ENCODE measurements around the gene C17orf50. TPM values are rescaled to one million over a fixed set of nuclear protein-coding genes. Genes with fewer than 3 reads are reported as not detected.

The C17orf50 gene
- total RNA-seq, 1 experiment from 2014 or later: not detected

- TF ChIP-seq ZBTB33 (IDR thresholded peaks at IDR 0.05; ENCODE audit: extremely low read depth, insufficient replicate concordance, low read length) (no peak), CBX3 (IDR thresholded peaks at IDR 0.05; ENCODE audit: low read depth) (peak; percentile 74; the same call in 1 of the 2 replicates)
Measured at GRCh38 chr17:35764123-35764991, 3.7 kb downstream of the C17orf50 start (continued).

GRCh38 chr17:35765086-35765710 lies 4.5 kb downstream of the C17orf50 start:
- Histone ChIP-seq H3K4me3 (replicated peaks in 1 of 2; ENCODE audit: low read depth in 1 of 2, low read length in 2 of 2) (no peak overlapping the region), H4K20me1 (ENCODE audit: insufficient read depth) (no peaks in the 10 kb centered on the region), H3K4me1 (ENCODE audit: control insufficient read depth in 1 of 2, insufficient read depth in 2 of 2, low read length in 2 of 2) (peaks cover 5 to 12% of the 10 kb centered on the region in 2 experiments; a peak in 3 of 4 replicates), H3K4me2 (ENCODE audit: low read length) (peak overlapping the region; percentile 72), H3K27me3 (ENCODE audit: insufficient read depth, low read length) (no peaks in the 10 kb centered on the region), H3K9me3 (ENCODE audit: control insufficient read depth in 1 of 2, insufficient read depth in 1 of 2, low read depth in 1 of 2, low read length in 2 of 2) (no peaks in the 10 kb centered on the region), H3K9ac (ENCODE audit: low read length) (no peak overlapping the region), H2AFZ (ENCODE audit: low read depth, low read length, poor library complexity, severe bottlenecking) (no peak overlapping the region), H3K36me3 (ENCODE audit: control insufficient read depth in 1 of 2, insufficient read depth in 2 of 2, low read length in 2 of 2) (no peaks in the 10 kb centered on the region), H3K27ac (ENCODE audit: low read depth, low read length) (no peak overlapping the region), H3K9me2 (ENCODE audit: insufficient read depth) (no peaks in the 10 kb centered on the region), H3K79me2 (ENCODE audit: insufficient read depth, low read length) (no peaks in the 10 kb centered on the region)
- TF ChIP-seq ELF1 (IDR thresholded peaks at IDR 0.05; ENCODE audit: borderline replicate concordance, low read depth) (no peak), ZFX (IDR thresholded peaks at IDR 0.05) (no peak), EGR1 (IDR thresholded peaks at IDR 0.05; ENCODE audit: low read depth) (no peak), POLR2A (IDR thresholded peaks at IDR 0.05; ENCODE audit: borderline replicate concordance, extremely low read depth, insufficient read depth, insufficient read length) (no peak), REST (IDR thresholded peaks at IDR 0.05; ENCODE audit: low read depth) (no peak), CEBPB (IDR thresholded peaks at IDR 0.05; ENCODE audit: low read depth) (no peak), EZH2 (IDR thresholded peaks at IDR 0.05) (no peak), ZBTB33 (IDR thresholded peaks at IDR 0.05; ENCODE audit: extremely low read depth, insufficient replicate concordance, low read length) (no peak), EZH2phosphoT487 (IDR thresholded peaks at IDR 0.05; ENCODE audit: borderline replicate concordance) (no peak), MAX (IDR thresholded peaks at IDR 0.05) (no peak), SP1 (IDR thresholded peaks at IDR 0.05; ENCODE audit: low read depth) (no peak)
- ATAC-seq (no peak), DNase-seq (ENCODE audit: low read depth, low spot score) (no peak)
- POLR2A ChIA-PET: interaction anchor here (3.3 kb wide), 1 partner anchor 43 kb away, joined by 41 read pairs; the partner anchor contains the start of gene TAF15
- no TSS peak for BruUV-seq (replicated peaks)
- RAD21 ChIA-PET (ENCODE audit: low non-redundant PET in 1 of 2, low total read pairs in 2 of 2, uncharacterized antibody in 2 of 2, unreplicated experiment in 2 of 2): no interaction called here
- CTCF ChIA-PET: interaction anchor here (4.7 to 5.1 kb wide), 2 partner anchors 39 to 44 kb away, joined by 66 to 76 read pairs; partner anchors contain the start of gene TAF15
- intact Hi-C loops (cut with micrococcal nuclease): no loop called here

Measured in HCT116 (cell line).